ENCODE measurements around the gene FRMPD3. TPM values are rescaled to one million over a fixed set of nuclear protein-coding genes. Genes with fewer than 3 reads are reported as not detected.

Gene FRMPD3
- total RNA-seq, 1 experiment from 2014 or later: 0.05 TPM

GRCh38 chrX:107480272-107480671 is 30.8 kb downstream of the FRMPD3 start:
- DNase-seq (ENCODE audit: low read depth): no peak

- no peak for DNase-seq (ENCODE audit: low read depth)
Measured at GRCh38 chrX:107482046-107482445, 32.6 kb downstream of the FRMPD3 start.

GRCh38 chrX:107484002-107484726 is 34.7 kb downstream of the FRMPD3 start:
- peak; percentile 35 for DNase-seq (ENCODE audit: low read depth)

- DNase-seq (ENCODE audit: low read depth): no peak
Measured at GRCh38 chrX:107485013-107485412, 35.6 kb downstream of the FRMPD3 start.

GRCh38 chrX:107493141-107493540 is 43.7 kb downstream of the FRMPD3 start:
- no peak for DNase-seq (ENCODE audit: low read depth)

GRCh38 chrX:107496786-107497185 is 47.3 kb downstream of the FRMPD3 start:
- no peak for DNase-seq (ENCODE audit: low read depth)

Other genes with a start within 250 kb of the FRMPD3 start
- not detected in 2 replicates for gene NUP62CL, start 243.2 kb upstream of the FRMPD3 start, total RNA-seq (2014; rRNA removed; shearing (Covaris generic))
- 0.10 TPM in 1 of 2 replicates, not detected in the other for gene DNAAF6, start 243.0 kb upstream of the FRMPD3 start, total RNA-seq (2014; rRNA removed; shearing (Covaris generic))
- gene PRPS1, start 178.9 kb downstream of the FRMPD3 start, total RNA-seq (2014; rRNA removed; shearing (Covaris generic)): 159 and 164 TPM in 2 replicates

Measured in M059J (cell line).